SJCRH30 (cell line): Measurements from ENCODE around the gene C18orf54. TPM values are rescaled to one million over a fixed set of nuclear protein-coding genes. Genes with fewer than 3 reads are reported as not detected.

Experiments used
- DNase-seq, 2 experiments: peaks; one replicate each; pipeline ENCODE4 v3.0.0-alpha.2; 2015 to 2020
- H3K27ac ChIP-seq: fragments of 250-450 bp; sonication (Bioruptor Pico); 2 replicates; pipeline ENCODE4 v1.5.1; 2020; ENCODE audit warnings: mild to moderate bottlenecking, moderate library complexity
- H3K27me3 ChIP-seq: fragments of 250-450 bp; sonication (Bioruptor Pico); 2 replicates; pipeline ENCODE4 v1.5.1; 2020; ENCODE audit warnings: mild to moderate bottlenecking, moderate library complexity
- H3K36me3 ChIP-seq: fragments of 250-450 bp; sonication (Bioruptor Pico); 2 replicates; pipeline ENCODE4 v1.5.1; 2020; ENCODE audit warnings: mild to moderate bottlenecking, moderate library complexity
- H3K4me1 ChIP-seq: fragments of 250-450 bp; sonication (Bioruptor Pico); 2 replicates; pipeline ENCODE4 v1.5.1; 2020; ENCODE audit warnings: mild to moderate bottlenecking, moderate library complexity
- H3K4me3 ChIP-seq: fragments of 250-450 bp; sonication (Bioruptor Pico); 2 replicates; pipeline ENCODE4 v1.5.1; 2020; ENCODE audit warnings: mild to moderate bottlenecking, moderate library complexity
- H3K9me3 ChIP-seq: fragments of 250-450 bp; sonication (Bioruptor Pico); replicated peaks from 2 replicates; pipeline ENCODE4 v1.5.1; 2020; ENCODE audit warnings: mild to moderate bottlenecking, moderate library complexity
- total RNA-seq: library from RNA; depleted of rRNA; stranded (reverse); fragments of >200 nt; shearing (Covaris generic); gene quantifications from 2 replicates; pipeline ENCODE4 v1.2.3, GENCODE V29; 2014; rRNA removed

The C18orf54 gene
- total RNA-seq, 1 experiment from 2014 or later: 9.8 TPM

DNA sequence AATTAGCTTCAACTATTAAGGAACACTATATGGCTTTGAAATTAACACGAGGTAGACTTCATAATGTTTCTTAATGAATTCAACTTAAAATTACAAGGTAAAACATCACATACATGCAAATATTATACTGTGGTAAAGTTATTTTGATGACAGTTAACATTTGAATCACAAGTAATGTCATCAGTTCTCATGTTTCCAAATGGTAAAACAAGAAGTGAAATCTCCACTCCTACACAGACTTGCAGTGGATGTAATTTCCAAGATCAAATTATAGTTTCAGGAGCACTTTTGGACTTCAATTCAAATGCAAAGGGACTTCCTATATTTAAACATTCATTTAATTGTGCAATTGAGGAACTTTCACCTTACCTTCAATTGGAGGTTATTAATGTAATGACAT, 39.1 kb downstream of the C18orf54 start:
- no peak for DNase-seq
- Histone ChIP-seq H3K27ac (no peak overlapping the region), H3K27me3 (no peaks in the 10 kb centered on the region; the same call in 1 of the 2 replicates), H3K4me1 (no peaks in the 10 kb centered on the region), H3K4me3 (no peak overlapping the region), H3K9me3 (no peaks in the 10 kb centered on the region), H3K36me3 (no peaks in the 10 kb centered on the region)

DNA sequence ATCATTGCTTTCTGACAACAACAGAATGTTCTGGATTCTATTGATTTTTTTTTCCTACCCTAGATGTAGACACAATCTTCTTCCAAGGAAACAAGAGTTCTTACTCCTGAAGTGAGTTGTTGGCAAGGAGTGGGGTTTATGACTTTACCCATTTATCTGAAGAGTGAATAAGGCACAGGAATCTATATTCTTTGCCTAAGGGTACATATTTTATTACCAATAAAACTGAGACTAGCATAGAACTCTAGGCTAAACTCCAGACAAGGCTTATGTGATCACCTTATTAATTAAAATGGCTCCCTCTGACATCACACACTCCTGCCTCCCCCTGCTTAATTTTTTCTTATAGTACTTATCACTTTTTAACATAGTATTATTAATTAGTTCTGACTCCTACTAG, 47.6 kb downstream of the C18orf54 start:
- H3K9me3 ChIP-seq: no peaks in the 10 kb centered on the region
- H3K4me3 ChIP-seq: no peak overlapping the region
- no peak overlapping the region for H3K27ac ChIP-seq
- H3K36me3 ChIP-seq: no peaks in the 10 kb centered on the region
- DNase-seq: no peak
- H3K4me1 ChIP-seq: no peaks in the 10 kb centered on the region
- no peaks in the 10 kb centered on the region for H3K27me3 ChIP-seq

DNA sequence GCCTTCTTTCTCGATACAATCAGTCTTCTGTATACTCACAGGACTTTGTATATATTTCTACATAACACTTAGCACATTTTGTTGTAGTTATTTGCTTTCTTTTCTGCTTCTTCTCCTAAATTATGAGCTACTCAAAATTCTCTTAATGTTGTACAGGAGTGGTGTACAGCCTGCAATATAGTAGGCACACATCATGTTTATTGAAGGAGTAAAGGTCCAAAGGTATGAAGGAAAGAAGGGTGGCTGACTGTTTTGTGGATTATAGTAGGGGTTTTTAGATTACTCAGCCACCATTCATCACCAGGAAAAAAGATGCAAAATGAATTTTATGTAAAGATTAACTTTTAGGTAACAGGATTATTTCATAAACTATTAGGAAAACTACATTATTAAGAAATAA, 54.1 kb downstream of the C18orf54 start:
- Histone ChIP-seq H3K9me3 (no peaks in the 10 kb centered on the region), H3K4me3 (no peak overlapping the region), H3K27me3 (no peaks in the 10 kb centered on the region), H3K36me3 (no peaks in the 10 kb centered on the region), H3K27ac (no peak overlapping the region), H3K4me1 (no peaks in the 10 kb centered on the region)
- DNase-seq: no peak

DNA sequence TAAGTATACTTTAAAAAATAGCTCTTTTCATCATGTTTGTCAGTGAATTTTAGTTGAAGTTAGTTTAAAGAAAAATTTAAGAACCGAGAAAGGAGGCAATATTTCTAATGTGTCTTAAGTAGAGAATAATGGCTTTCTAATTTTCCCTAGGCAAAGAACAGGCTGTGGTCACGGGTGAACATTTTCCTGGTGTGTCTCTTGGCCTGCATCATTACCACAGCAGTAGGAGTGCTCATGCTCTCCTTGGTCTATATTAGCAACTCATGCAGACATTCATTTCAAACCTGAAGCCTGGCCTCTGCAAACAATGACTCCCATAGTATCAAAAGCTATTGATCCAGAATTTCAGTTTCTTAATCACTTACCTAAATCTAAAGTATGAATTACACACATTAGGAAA, 57.4 kb downstream of the C18orf54 start:
- H3K4me1 ChIP-seq: no peaks in the 10 kb centered on the region
- DNase-seq: no peak
- no peak overlapping the region for H3K27ac ChIP-seq
- H3K27me3 ChIP-seq: no peaks in the 10 kb centered on the region
- H3K36me3 ChIP-seq: no peaks in the 10 kb centered on the region
- no peaks in the 10 kb centered on the region for H3K9me3 ChIP-seq
- H3K4me3 ChIP-seq: no peak overlapping the region

DNA sequence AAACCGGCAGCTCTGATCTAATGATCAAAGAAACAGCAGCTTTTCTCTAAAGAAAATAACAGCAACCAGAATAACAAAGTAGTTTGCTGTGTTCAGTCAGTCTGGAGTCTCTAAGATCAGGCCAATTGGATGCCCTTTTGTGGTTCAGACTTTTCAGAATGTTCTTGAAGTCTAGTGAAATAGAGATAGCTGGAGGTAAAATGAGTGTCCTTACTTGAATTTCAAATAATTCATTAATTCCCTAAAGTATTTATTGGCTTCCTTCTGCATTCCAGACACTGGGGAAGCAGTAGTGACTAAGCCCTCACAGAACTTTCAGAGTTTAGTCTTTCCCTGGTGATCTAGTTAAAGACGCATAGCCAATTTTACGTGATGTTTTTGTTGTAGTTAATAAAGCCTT, 58.7 kb downstream of the C18orf54 start:
- H3K27ac ChIP-seq: no peak overlapping the region
- DNase-seq: no peak
- H3K36me3 ChIP-seq: no peaks in the 10 kb centered on the region
- H3K9me3 ChIP-seq: no peaks in the 10 kb centered on the region
- no peak overlapping the region for H3K4me3 ChIP-seq
- no peaks in the 10 kb centered on the region for H3K4me1 ChIP-seq
- no peaks in the 10 kb centered on the region for H3K27me3 ChIP-seq

DNA sequence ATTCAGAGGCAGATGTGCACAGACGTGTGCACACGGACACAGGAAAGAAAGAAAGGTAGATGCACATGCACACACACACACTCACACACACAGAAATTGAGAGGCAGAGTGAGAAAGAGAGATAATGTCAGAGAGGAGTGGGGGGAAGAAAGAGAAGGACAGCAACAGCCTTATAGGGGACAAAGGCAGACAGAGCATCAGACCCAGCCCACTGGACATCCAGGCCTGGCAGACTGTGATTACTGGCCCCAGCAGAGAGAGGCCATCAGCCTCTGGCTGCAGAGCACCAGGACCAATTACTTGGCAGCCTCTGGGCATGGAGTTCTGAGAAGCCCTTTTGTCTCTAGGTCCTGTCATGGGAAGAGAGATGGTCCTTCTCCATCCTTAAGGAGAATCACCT, 66.1 kb downstream of the C18orf54 start:
- DNase-seq: no peak
- H3K27ac ChIP-seq: no peak overlapping the region
- no peaks in the 10 kb centered on the region for H3K36me3 ChIP-seq
- H3K4me1 ChIP-seq: no peaks in the 10 kb centered on the region
- H3K4me3 ChIP-seq: no peak overlapping the region
- H3K9me3 ChIP-seq: no peaks in the 10 kb centered on the region
- no peaks in the 10 kb centered on the region for H3K27me3 ChIP-seq

DNA sequence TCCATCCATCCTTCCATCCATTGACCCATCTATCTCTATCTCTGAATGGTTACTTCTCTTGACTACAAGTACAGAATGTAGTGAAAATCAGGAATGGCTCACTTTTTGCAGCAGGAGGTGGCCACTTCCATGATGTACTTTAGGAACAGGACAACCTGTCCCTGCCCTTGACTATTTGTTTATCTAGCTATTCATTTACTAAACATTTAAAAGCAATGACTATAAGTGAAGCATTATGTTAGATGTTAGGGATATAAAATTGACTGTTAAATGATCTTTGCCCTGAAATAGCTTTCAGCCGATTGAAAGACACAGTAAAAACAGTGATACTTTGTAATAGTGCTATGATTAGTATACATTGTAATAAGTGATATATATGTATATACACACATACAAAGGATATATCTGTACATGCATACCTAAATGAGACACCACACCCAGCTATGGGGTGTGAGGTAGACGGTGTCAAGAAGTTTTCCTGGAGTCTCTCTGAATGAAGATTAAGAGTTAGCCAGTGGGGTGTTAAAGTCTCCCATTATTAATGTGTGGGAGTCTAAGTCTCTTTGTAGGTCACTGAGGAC, 68.5 kb downstream of the C18orf54 start:
- Histone ChIP-seq H3K9me3 (no peaks in the 10 kb centered on the region), H3K4me3 (no peak overlapping the region), H3K27me3 (no peaks in the 10 kb centered on the region), H3K27ac (no peak overlapping the region), H3K36me3 (no peaks in the 10 kb centered on the region), H3K4me1 (no peaks in the 10 kb centered on the region)
- no peak for DNase-seq

Other genes with a start within 250 kb of the C18orf54 start
- 18.5 and 18.8 TPM in 2 replicates for gene MBD2, start 133.2 kb upstream of the C18orf54 start, total RNA-seq
- gene POLI, start 88.4 kb upstream of the C18orf54 start, total RNA-seq: 16.1 and 16.5 TPM in 2 replicates
- gene STARD6, start within 50 bp of the C18orf54 start, total RNA-seq: not detected in 2 replicates
- gene DYNAP, start 233.3 kb downstream of the C18orf54 start, total RNA-seq: not detected in 2 replicates